Mesenchymal stem cell (in vitro differentiated cells and primary cell): ENCODE measurements around the gene GRAMD1B.

ENCODE experiments used
- DNase-seq: peaks from one replicate; pipeline ENCODE4 v3.0.0-alpha.2; 2013
- H2AFZ ChIP-seq: one replicate; pipeline ENCODE4 v1.6.1; 2013; ENCODE audit warnings: low read depth, mild to moderate bottlenecking, control low read depth, inconsistent platforms, low read length, moderate library complexity
- H2AK5ac ChIP-seq: 2 replicates; pipeline ENCODE4 v1.6.1; 2013; ENCODE audit warnings: low read length, moderate library complexity, mild to moderate bottlenecking, inconsistent platforms; ENCODE audit not compliant: severe bottlenecking
- H2BK120ac ChIP-seq: one replicate; pipeline ENCODE4 v1.6.1; 2013; ENCODE audit warnings: low read depth, mild to moderate bottlenecking, inconsistent platforms, low read length, moderate library complexity
- H2BK12ac ChIP-seq, 2 experiments: one replicate each; pipeline ENCODE4 v1.6.1; 2013; ENCODE audit warnings: inconsistent platforms in 2 of 2, low read length in 2 of 2, mild to moderate bottlenecking in 2 of 2, moderate library complexity in 2 of 2, control low read depth in 1 of 2
- H2BK15ac ChIP-seq: one replicate; pipeline ENCODE4 v1.6.1; 2013; ENCODE audit warnings: mild to moderate bottlenecking, low read depth, inconsistent platforms; ENCODE audit not compliant: poor library complexity, severe bottlenecking
- H2BK5ac ChIP-seq: 2 replicates; pipeline ENCODE4 v1.6.1; 2013; ENCODE audit warnings: low read depth, mild to moderate bottlenecking, low read length, control low read depth, inconsistent platforms; ENCODE audit not compliant: poor library complexity, severe bottlenecking
- H3K14ac ChIP-seq, 2 experiments: one replicate each; pipeline ENCODE4 v1.6.1; 2013; ENCODE audit warnings: inconsistent platforms in 2 of 2, low read length in 2 of 2, control low read depth in 1 of 2, mild to moderate bottlenecking in 1 of 2, moderate library complexity in 1 of 2
- H3K18ac ChIP-seq, 2 experiments: one replicate each; pipeline ENCODE4 v1.6.1; 2013; ENCODE audit warnings: inconsistent platforms in 2 of 2, low read length in 2 of 2, control low read depth in 1 of 2, low read depth in 1 of 2, mild to moderate bottlenecking in 1 of 2
- H3K23ac ChIP-seq, 2 experiments: one replicate each; pipeline ENCODE4 v1.6.1; 2013; ENCODE audit warnings: inconsistent platforms in 2 of 2, low read length in 2 of 2, mild to moderate bottlenecking in 2 of 2, moderate library complexity in 2 of 2, control low read depth in 1 of 2
- H3K27ac ChIP-seq: 2 replicates; pipeline ENCODE4 v1.5.1; 2013; ENCODE audit warnings: mild to moderate bottlenecking, moderate library complexity, low read length, control low read depth, inconsistent platforms; ENCODE audit not compliant: poor library complexity, severe bottlenecking
- H3K27me3 ChIP-seq, 2 experiments: 2 replicates each; pipeline versions ENCODE4 v1.6.1 to v1.7.0; 2013; ENCODE audit warnings: low read length in 2 of 2, mild to moderate bottlenecking in 2 of 2, moderate library complexity in 2 of 2, control low read depth in 1 of 2, inconsistent platforms in 1 of 2; ENCODE audit not compliant: control insufficient read depth in 1 of 2, insufficient read depth in 1 of 2
- H3K36me3 ChIP-seq, 2 experiments: 2 replicates each; pipeline versions ENCODE4 v1.6.1 to v1.7.0; 2013; ENCODE audit warnings: low read length in 2 of 2, control low read depth in 1 of 2, inconsistent platforms in 1 of 2, low read depth in 1 of 2, mild to moderate bottlenecking in 1 of 2; ENCODE audit not compliant: insufficient read depth in 2 of 2, control insufficient read depth in 1 of 2
- H3K4ac ChIP-seq, 2 experiments: one replicate each; pipeline ENCODE4 v1.6.1; 2013; ENCODE audit warnings: inconsistent platforms in 2 of 2, low read length in 2 of 2, mild to moderate bottlenecking in 2 of 2, moderate library complexity in 2 of 2, control low read depth in 1 of 2, low read depth in 1 of 2
- H3K4me1 ChIP-seq: 2 replicates; pipeline ENCODE4 v1.6.1; 2013; ENCODE audit warnings: low read depth, low read length, control low read depth; ENCODE audit not compliant: control insufficient read depth, insufficient read depth
- H3K4me2 ChIP-seq: 2 replicates; pipeline ENCODE4 v1.6.1; 2013; ENCODE audit warnings: low read length, mild to moderate bottlenecking, inconsistent platforms; ENCODE audit not compliant: poor library complexity, severe bottlenecking
- H3K4me3 ChIP-seq, 2 experiments: 2 replicates each; pipeline versions ENCODE4 v1.5.1 to v1.7.0; 2013; ENCODE audit warnings: low read length in 2 of 2, mild to moderate bottlenecking in 2 of 2, control low read depth in 1 of 2, low read depth in 1 of 2; ENCODE audit not compliant: insufficient read depth in 1 of 2
- H3K79me1 ChIP-seq: replicated peaks from 2 replicates; pipeline ENCODE4 v1.6.1; 2013; ENCODE audit warnings: mild to moderate bottlenecking, control low read depth, low read length, inconsistent platforms; ENCODE audit not compliant: poor library complexity, severe bottlenecking
- H3K9ac ChIP-seq: 2 replicates; pipeline ENCODE4 v1.7.0; 2013; ENCODE audit warnings: mild to moderate bottlenecking, low read length, moderate library complexity
- H3K9me3 ChIP-seq: 2 replicates; pipeline ENCODE4 v1.7.0; 2013; ENCODE audit warnings: mild to moderate bottlenecking, low read length; ENCODE audit not compliant: control insufficient read depth
- H4K8ac ChIP-seq: one replicate; pipeline ENCODE4 v1.6.1; 2013; ENCODE audit warnings: inconsistent platforms, mild to moderate bottlenecking, low read length, moderate library complexity
- H4K91ac ChIP-seq: one replicate; pipeline ENCODE4 v1.6.1; 2013; ENCODE audit warnings: mild to moderate bottlenecking, low read length, inconsistent platforms
- WGBS: methylation state at CpG from one replicate; pipeline ENCODE4 v1.1.7; 2013; ENCODE audit warnings: mixed read lengths; 5-methylcytosine and 5-hydroxymethylcytosine counted together

GRAMD1B gene

GRCh38 chr11:123590296-123590912, 160.3 kb downstream of the GRAMD1B start:
- Histone ChIP-seq H2AFZ (no peak overlapping the region), H3K4me1 (peaks cover 25% of the 10 kb centered on the region), H3K9ac (peak overlapping the region; percentile 33), H3K9me3 (no peaks in the 10 kb centered on the region), H3K27me3 (no peaks in the 10 kb centered on the region), H3K4me3 (peak overlapping the region in 1 of 2 experiments; percentile 12), H3K18ac (no peak overlapping the region), H2BK5ac (no peak overlapping the region), H2AK5ac (no peak overlapping the region), H4K8ac (no peak overlapping the region), H4K91ac (no peak overlapping the region), H3K23ac (no peak overlapping the region), H2BK12ac (no peak overlapping the region), H3K27ac (no peak overlapping the region), H2BK120ac (no peak overlapping the region), H2BK15ac (no peak overlapping the region), H3K14ac (no peak overlapping the region), H3K36me3 (peaks cover 6 to 19% of the 10 kb centered on the region in 2 experiments), H3K4me2 (no peak overlapping the region), H3K4ac (no peak overlapping the region), H3K79me1 (no peaks in the 10 kb centered on the region)
- peak; percentile 11 for DNase-seq
- WGBS, result 80% methylated on average over 10 of the region's 11 CpGs

- WGBS, result 88% methylated on average over 5 of the region's 6 CpGs
- no peak overlapping the region for H3K14ac ChIP-seq
- no peaks in the 10 kb centered on the region for H3K79me1 ChIP-seq
- no peak overlapping the region for H2AK5ac ChIP-seq
- no peak overlapping the region for H3K4me3 ChIP-seq
- H2BK5ac ChIP-seq, result no peak overlapping the region
- H3K4me2 ChIP-seq, result no peak overlapping the region
- no peak overlapping the region for H3K9ac ChIP-seq
- H3K27me3 ChIP-seq, result no peaks in the 10 kb centered on the region
- peaks cover 9% of the 10 kb centered on the region for H3K4me1 ChIP-seq
- H2BK15ac ChIP-seq, result no peak overlapping the region
- H4K91ac ChIP-seq, result no peak overlapping the region
- no peak overlapping the region for H2BK120ac ChIP-seq
- H4K8ac ChIP-seq, result no peak overlapping the region
- no peak overlapping the region for H2BK12ac ChIP-seq
- no peak overlapping the region for H3K4ac ChIP-seq
- no peak overlapping the region for H3K27ac ChIP-seq
- H3K23ac ChIP-seq, result no peak overlapping the region
- H3K18ac ChIP-seq, result no peak overlapping the region
- no peak for DNase-seq
- peaks cover 0 to 48% of the 10 kb centered on the region in 2 experiments for H3K36me3 ChIP-seq
- H3K9me3 ChIP-seq, result no peaks in the 10 kb centered on the region
- no peak overlapping the region for H2AFZ ChIP-seq
Measured at GRCh38 chr11:123593570-123593969, 163.5 kb downstream of the GRAMD1B start.

GRCh38 chr11:123594188-123594901, 164.3 kb downstream of the GRAMD1B start:
- H2AFZ ChIP-seq, result no peak overlapping the region
- peaks cover 9% of the 10 kb centered on the region for H3K4me1 ChIP-seq
- no peak overlapping the region for H4K8ac ChIP-seq
- no peak overlapping the region for H2AK5ac ChIP-seq
- no peak overlapping the region for H2BK12ac ChIP-seq
- 82% methylated on average over 8 of the region's 8 CpGs for WGBS
- no peak for DNase-seq
- no peak overlapping the region for H3K18ac ChIP-seq
- H3K36me3 ChIP-seq, result peaks cover 2 to 55% of the 10 kb centered on the region in 2 experiments
- H4K91ac ChIP-seq, result no peak overlapping the region
- no peak overlapping the region for H3K9ac ChIP-seq
- H2BK15ac ChIP-seq, result no peak overlapping the region
- H2BK120ac ChIP-seq, result no peak overlapping the region
- H3K27ac ChIP-seq, result no peak overlapping the region
- H2BK5ac ChIP-seq, result no peak overlapping the region
- no peaks in the 10 kb centered on the region for H3K27me3 ChIP-seq
- no peak overlapping the region for H3K14ac ChIP-seq
- no peaks in the 10 kb centered on the region for H3K79me1 ChIP-seq
- H3K23ac ChIP-seq, result no peak overlapping the region
- no peaks in the 10 kb centered on the region for H3K9me3 ChIP-seq
- no peak overlapping the region for H3K4me2 ChIP-seq
- H3K4me3 ChIP-seq, result no peak overlapping the region
- no peak overlapping the region for H3K4ac ChIP-seq

DNA sequence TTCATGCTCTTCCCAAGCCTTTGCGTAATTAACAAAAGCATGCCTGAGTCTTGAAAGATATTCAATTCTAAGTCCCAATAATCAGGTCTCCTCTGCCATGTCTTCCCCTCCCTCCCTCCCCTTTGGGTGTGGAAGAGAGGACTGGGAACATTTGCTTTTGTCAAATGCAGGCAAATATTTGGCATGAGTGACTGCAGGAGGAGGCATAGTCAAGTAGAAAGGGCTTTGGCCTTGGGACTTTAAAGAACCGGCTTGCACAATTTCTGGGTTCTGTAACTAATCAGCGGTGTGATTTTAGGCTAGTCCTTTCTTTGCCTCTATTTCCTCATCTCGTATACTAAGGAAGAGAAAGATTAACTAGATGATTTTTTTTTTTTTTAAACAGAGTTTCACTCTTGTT, 164.9 kb downstream of the GRAMD1B start:
- H2AK5ac ChIP-seq, result no peak overlapping the region
- 100% methylated on average over 1 of the region's 4 CpGs for WGBS
- H3K36me3 ChIP-seq, result peaks cover 2 to 57% of the 10 kb centered on the region in 2 experiments
- H3K27me3 ChIP-seq, result no peaks in the 10 kb centered on the region
- DNase-seq, result no peak
- H3K14ac ChIP-seq, result no peak overlapping the region
- no peak overlapping the region for H4K91ac ChIP-seq
- H2BK5ac ChIP-seq, result no peak overlapping the region
- H3K79me1 ChIP-seq, result no peaks in the 10 kb centered on the region
- peaks cover 9% of the 10 kb centered on the region for H3K4me1 ChIP-seq
- no peak overlapping the region for H2BK15ac ChIP-seq
- no peak overlapping the region for H3K18ac ChIP-seq
- H3K9me3 ChIP-seq, result no peaks in the 10 kb centered on the region
- H3K9ac ChIP-seq, result no peak overlapping the region
- H2AFZ ChIP-seq, result no peak overlapping the region
- H3K4ac ChIP-seq, result no peak overlapping the region
- no peak overlapping the region for H4K8ac ChIP-seq
- no peak overlapping the region for H3K23ac ChIP-seq
- no peak overlapping the region for H2BK12ac ChIP-seq
- H3K4me3 ChIP-seq, result no peak overlapping the region
- no peak overlapping the region for H3K27ac ChIP-seq
- H3K4me2 ChIP-seq, result no peak overlapping the region
- H2BK120ac ChIP-seq, result no peak overlapping the region
